Mesothelial cell of epicardium (in vitro differentiated cells): ENCODE data around the gene GPT2. TPM values are rescaled to one million over a fixed set of nuclear protein-coding genes. Genes with fewer than 3 reads are reported as not detected.

Source experiments
- DNase-seq, 2 experiments: peaks; one replicate each; pipeline ENCODE4 v3.0.0; 2021; ENCODE audit warnings: low spot score in 2 of 2; ENCODE audit not compliant: unreplicated experiment in 2 of 2
- H3K27ac Mint-ChIP-seq: 2 replicates; pipeline ENCODE4 v1.8.0; 2021; ENCODE audit warnings: mixed read lengths
- H3K27me3 Mint-ChIP-seq: 2 replicates; pipeline ENCODE4 v1.8.0; 2021; ENCODE audit warnings: low read depth, mixed read lengths
- H3K36me3 Mint-ChIP-seq: 2 replicates; pipeline ENCODE4 v1.8.0; 2021; ENCODE audit warnings: mixed read lengths
- H3K4me1 Mint-ChIP-seq: 2 replicates; pipeline ENCODE4 v1.8.0; 2021; ENCODE audit warnings: mixed read lengths
- H3K4me3 Mint-ChIP-seq: 2 replicates; pipeline ENCODE4 v1.8.0; 2021; ENCODE audit warnings: mild to moderate bottlenecking, moderate library complexity, mixed read lengths
- H3K9me3 Mint-ChIP-seq: 2 replicates; pipeline ENCODE4 v1.8.0; 2021; ENCODE audit warnings: mixed read lengths
- CTCF ChIP-seq: fragments of 200-600 bp; sonication (generic); IDR thresholded peaks from one replicate; pipeline ENCODE4 v1.5.0; 2021; ENCODE audit warnings: antibody characterized with exemption; ENCODE audit not compliant: unreplicated experiment
- total RNA-seq: library from RNA; stranded (reverse); gene quantifications from 3 replicates; pipeline ENCODE4 v1.2.1, GENCODE V29; 2021

The GPT2 gene
- 28.0 to 35.0 TPM (median 30.6 TPM) in 3 replicates for total RNA-seq

GRCh38 chr16:46883690-46884512, at the start of gene GPT2:
Gene GPT2, plus strand, starts transcription at chr16:46884362. Its CDS starts 354 bp downstream, at chr16:46884716.
- Mint-ChIP-seq H3K27me3 (peaks cover 25% of the 10 kb centered on the region), H3K27ac (peak within 1 kb of the TSS; percentile 86), H3K4me1 (peaks cover 28% of the 10 kb centered on the region), H3K9me3 (no peaks in the 10 kb centered on the region), H3K36me3 (peaks cover 6% of the 10 kb centered on the region), H3K4me3 (peak within 1 kb of the TSS; percentile 81)
- no peak for TF ChIP-seq CTCF
- peak; percentile 78 to 88 for DNase-seq

GRCh38 chr16:46836534-46837530, 47.3 kb upstream of the GPT2 start:
- no peak overlapping the region for H3K4me3 Mint-ChIP-seq
- H3K36me3 Mint-ChIP-seq, result peaks cover under 1% of the 10 kb centered on the region
- no peaks in the 10 kb centered on the region for H3K4me1 Mint-ChIP-seq
- peaks cover under 1% of the 10 kb centered on the region for H3K9me3 Mint-ChIP-seq
- no peaks in the 10 kb centered on the region for H3K27me3 Mint-ChIP-seq
- no peak for DNase-seq
- no peak for TF ChIP-seq CTCF
- H3K27ac Mint-ChIP-seq, result no peak overlapping the region

GRCh38 chr16:46839986-46840443, 44.1 kb upstream of the GPT2 start:
- Mint-ChIP-seq H3K27ac (no peak overlapping the region), H3K4me3 (no peak overlapping the region), H3K36me3 (peaks cover 5% of the 10 kb centered on the region), H3K9me3 (peaks cover 10% of the 10 kb centered on the region), H3K4me1 (no peaks in the 10 kb centered on the region), H3K27me3 (no peaks in the 10 kb centered on the region)
- no peak for DNase-seq
- no peak for TF ChIP-seq CTCF

- no peaks in the 10 kb centered on the region for H3K27me3 Mint-ChIP-seq
- no peaks in the 10 kb centered on the region for H3K4me1 Mint-ChIP-seq
- no peak overlapping the region for H3K4me3 Mint-ChIP-seq
- peaks cover 5% of the 10 kb centered on the region for H3K36me3 Mint-ChIP-seq
- TF ChIP-seq CTCF, result no peak
- peaks cover 10% of the 10 kb centered on the region for H3K9me3 Mint-ChIP-seq
- no peak for DNase-seq
- no peak overlapping the region for H3K27ac Mint-ChIP-seq
Measured at GRCh38 chr16:46842192-46842895, 41.8 kb upstream of the GPT2 start.
